IMR-90 (cell line): Measurements from ENCODE around the gene CDK15. TPM values are rescaled to one million over a fixed set of nuclear protein-coding genes. Genes with fewer than 3 reads are reported as not detected.

ENCODE experiments used
- ATAC-seq: fragments of 200-7000 bp; cut with Tn5 transposase; 2 replicates; pipeline ENCODE4 v1.9.1; 2020; ENCODE audit warnings: low read depth, mild to moderate bottlenecking, moderate library complexity
- BruUV-seq: library from RNA; stranded (reverse); fragments of 400-500 nt; replicated peaks from 2 replicates; lab custom pipeline; 2021; lab: Mats Ljungman, UMichigan
- CTCF ChIA-PET: fragments of 300-600 bp; formaldehyde crosslinking; extraction: SDS; loops from one replicate; lab custom pipeline; 2021; ENCODE audit warnings: antibody characterized with exemption; lab: Yijun Ruan, JAX
- POLR2A ChIA-PET: fragments of 300-600 bp; sonication (Branson Sonifier 250); formaldehyde crosslinking; loops from one replicate; lab custom pipeline; 2022; ENCODE audit warnings: antibody characterized with exemption; ENCODE audit not compliant: unreplicated experiment; lab: Charles Lee
- DNase-seq: peaks from one replicate; pipeline ENCODE4 v3.0.0; 2013
- H2AFZ ChIP-seq: replicated peaks from 2 replicates; pipeline ENCODE3; 2013; ENCODE audit warnings: low read length, mild to moderate bottlenecking; ENCODE audit not compliant: poor library complexity
- H2AK5ac ChIP-seq: 2 replicates; pipeline ENCODE4 v1.6.1; 2013; ENCODE audit warnings: low read depth, low read length, inconsistent platforms
- H2AK9ac ChIP-seq: replicated peaks from 2 replicates; pipeline ENCODE3; 2013; ENCODE audit warnings: mild to moderate bottlenecking, low read depth, low read length, moderate library complexity; ENCODE audit not compliant: poor library complexity
- H2BK120ac ChIP-seq: 2 replicates; pipeline ENCODE4 v1.6.1; 2013; ENCODE audit warnings: low read depth, low read length, inconsistent platforms
- H2BK15ac ChIP-seq: 3 replicates; pipeline ENCODE4 v1.6.1; 2013; ENCODE audit warnings: low read depth, low read length, inconsistent platforms
- H2BK20ac ChIP-seq: 2 replicates; pipeline ENCODE4 v1.6.1; 2013; ENCODE audit warnings: low read depth, mild to moderate bottlenecking, inconsistent platforms, low read length, moderate library complexity
- H2BK5ac ChIP-seq: 2 replicates; pipeline ENCODE4 v1.6.1; 2013; ENCODE audit warnings: mild to moderate bottlenecking, low read depth, low read length, inconsistent platforms; ENCODE audit not compliant: poor library complexity, severe bottlenecking
- H3K14ac ChIP-seq: replicated peaks from 2 replicates; pipeline ENCODE4 v1.6.1; 2013; ENCODE audit warnings: low read depth, low read length, inconsistent platforms
- H3K18ac ChIP-seq: 2 replicates; pipeline ENCODE4 v1.6.1; 2013; ENCODE audit warnings: low read depth, low read length, control low read depth
- H3K23ac ChIP-seq: 2 replicates; pipeline ENCODE4 v1.6.1; 2013; ENCODE audit warnings: low read depth, low read length, inconsistent platforms
- H3K27ac ChIP-seq: 2 replicates; pipeline ENCODE4 v1.5.1; 2013; ENCODE audit warnings: mild to moderate bottlenecking, control low read depth, low read length; ENCODE audit not compliant: insufficient read depth
- H3K27me3 ChIP-seq: 2 replicates; pipeline ENCODE4 v1.6.1; 2013; ENCODE audit warnings: low read length; ENCODE audit not compliant: control insufficient read depth, insufficient read depth
- H3K36me3 ChIP-seq: 2 replicates; pipeline ENCODE4 v1.6.1; 2013; ENCODE audit warnings: low read length, mixed read lengths; ENCODE audit not compliant: control insufficient read depth, insufficient read depth
- H3K4ac ChIP-seq: 2 replicates; pipeline ENCODE4 v1.6.1; 2013; ENCODE audit warnings: low read depth, low read length, inconsistent platforms
- H3K4me1 ChIP-seq: 2 replicates; pipeline ENCODE4 v1.6.1; 2013; ENCODE audit warnings: low read length, mixed read lengths; ENCODE audit not compliant: control insufficient read depth, insufficient read depth
- H3K4me2 ChIP-seq: 2 replicates; pipeline ENCODE4 v1.6.1; 2013; ENCODE audit warnings: low read depth, mild to moderate bottlenecking, control low read depth, low read length, moderate library complexity
- H3K4me3 ChIP-seq: 2 replicates; pipeline ENCODE4 v1.5.1; 2013; ENCODE audit warnings: low read depth, mild to moderate bottlenecking, control low read depth, low read length, moderate library complexity; ENCODE audit not compliant: insufficient read depth
- H3K56ac ChIP-seq: 2 replicates; pipeline ENCODE4 v1.6.1; 2013; ENCODE audit warnings: low read length, inconsistent platforms; ENCODE audit not compliant: insufficient read depth; ENCODE audit errors: extremely low read depth
- H3K79me1 ChIP-seq, 2 experiments: 2 replicates each; pipeline ENCODE4 v1.6.1; 2013; ENCODE audit warnings: low read length in 2 of 2, inconsistent platforms in 1 of 2, low read depth in 1 of 2
- H3K9ac ChIP-seq: 2 replicates; pipeline ENCODE4 v1.6.1; 2013; ENCODE audit warnings: low read depth, low read length, control low read depth
- H3K9me1 ChIP-seq: 2 replicates; pipeline ENCODE4 v1.6.1; 2013; ENCODE audit warnings: low read length, inconsistent platforms; ENCODE audit not compliant: insufficient read depth
- H3K9me3 ChIP-seq: 2 replicates; pipeline ENCODE4 v1.6.1; 2013; ENCODE audit warnings: low read length; ENCODE audit not compliant: control insufficient read depth, insufficient read depth
- H4K20me1 ChIP-seq: 2 replicates; pipeline ENCODE4 v1.6.1; 2013; ENCODE audit warnings: low read length, inconsistent platforms; ENCODE audit not compliant: insufficient read depth
- H4K5ac ChIP-seq: 2 replicates; pipeline ENCODE4 v1.6.1; 2013; ENCODE audit warnings: mild to moderate bottlenecking, low read depth, low read length, control low read depth
- H4K8ac ChIP-seq, 2 experiments: 2 replicates each; pipeline ENCODE4 v1.6.1; 2013; ENCODE audit warnings: low read depth in 2 of 2, low read length in 2 of 2, control low read depth in 1 of 2, inconsistent platforms in 1 of 2
- H4K91ac ChIP-seq: 2 replicates; pipeline ENCODE4 v1.6.1; 2013; ENCODE audit warnings: low read depth, low read length, inconsistent platforms; ENCODE audit not compliant: insufficient read depth
- CEBPB ChIP-seq: IDR thresholded peaks from 2 replicates; pipeline ENCODE4 v1.6.1; 2012; ENCODE audit warnings: low read depth, low read length, improper control_type of control experiment
- FOS ChIP-seq: fragments of 150-350 bp; IDR thresholded peaks from 2 replicates; pipeline ENCODE4 v1.6.1; 2016; ENCODE audit warnings: low read depth, low read length
- MAZ ChIP-seq: IDR thresholded peaks from 2 replicates; pipeline ENCODE4 v1.6.1; 2012; ENCODE audit warnings: low read depth, mild to moderate bottlenecking, low read length, improper control_type of control experiment, moderate library complexity, borderline replicate concordance
- NFE2L2 ChIP-seq: fragments of 150-350 bp; IDR thresholded peaks from 2 replicates; pipeline ENCODE4 v1.6.1; 2016; ENCODE audit warnings: low read depth, mild to moderate bottlenecking, low read length
- POLR2A ChIP-seq: IDR thresholded peaks from 2 replicates; pipeline ENCODE4 v1.6.1; 2012; ENCODE audit warnings: mild to moderate bottlenecking, low read depth, low read length
- RAD21 ChIP-seq: IDR thresholded peaks from 2 replicates; pipeline ENCODE4 v1.6.1; 2012; ENCODE audit warnings: low read length, improper control_type of control experiment
- RFX5 ChIP-seq: IDR thresholded peaks from 2 replicates; pipeline ENCODE4 v1.8.0; 2012; ENCODE audit warnings: low read depth, mild to moderate bottlenecking, low read length, moderate library complexity
- USF2 ChIP-seq: fragments of 150-350 bp; IDR thresholded peaks from 2 replicates; pipeline ENCODE4 v1.6.1; 2017; ENCODE audit warnings: mild to moderate bottlenecking, antibody characterized with exemption, low read length, low read depth
- WGBS, 2 experiments: methylation state at CpG; one replicate each; pipeline versions ENCODE4 v1.1.5 to v1.1.7; 2013; ENCODE audit warnings: missing lambda C conversion rate in 2 of 2; ENCODE audit not compliant: insufficient read length in 1 of 2; ENCODE audit errors: extremely low coverage in 2 of 2; 5-methylcytosine and 5-hydroxymethylcytosine counted together
- dilution Hi-C: fragments of 300-500 bp; cut with HindIII; formaldehyde crosslinking; loops from one replicate; pipeline ENCODE4 v1.14.3; 2018; ENCODE audit warnings: low sequenced_read_pairs; ENCODE audit not compliant: unreplicated experiment
- in situ Hi-C: fragments of 300-500 bp; cut with MboI; formaldehyde crosslinking; loops from 3 replicates; pipeline ENCODE4 v1.14.3; 2019; ENCODE audit warnings: low sequenced_read_pairs, inconsistent platforms, mixed read lengths
- intact Hi-C: fragments of 100-400 bp; cut with micrococcal nuclease; formaldehyde crosslinking; loops from 2 replicates; pipeline ENCODE4 v1.10.0; 2022
- polyA plus RNA-seq, 3 experiments: library from polyadenylated mRNA; depleted of rRNA; stranded (reverse); fragments of >200 nt; gene quantifications; 2 replicates each; pipeline ENCODE4 v1.2.3, GENCODE V29; 2012; ENCODE audit warnings: low replicate concordance in 1 of 3
- total RNA-seq: library from RNA; depleted of rRNA; stranded (reverse); fragments of >200 nt; gene quantifications from 2 replicates; pipeline ENCODE4 v1.2.3, GENCODE V29; 2012

The CDK15 gene
- total and polyA plus RNA-seq, 2 of the 4 experiments (the other 2 are of a cell fraction): 16.1 to 33.0 TPM

- Histone ChIP-seq H3K9ac (no peak overlapping the region), H3K4me1 (peaks cover 2% of the 10 kb centered on the region), H3K56ac (no peak overlapping the region), H3K14ac (no peak overlapping the region), H2BK20ac (no peak overlapping the region), H3K23ac (no peak overlapping the region), H2BK5ac (no peak overlapping the region), H3K18ac (no peak overlapping the region), H3K27me3 (no peaks in the 10 kb centered on the region), H3K9me3 (no peaks in the 10 kb centered on the region), H4K91ac (no peak overlapping the region), H3K27ac (no peak overlapping the region), H2AK5ac (no peak overlapping the region), H3K4me2 (no peak overlapping the region), H3K4me3 (no peak overlapping the region), H4K5ac (no peak overlapping the region), H4K20me1 (no peaks in the 10 kb centered on the region), H4K8ac (no peak overlapping the region), H3K36me3 (no peaks in the 10 kb centered on the region), H2AFZ (no peak overlapping the region), H3K79me1 (peaks cover 0 to 5% of the 10 kb centered on the region in 2 experiments; a peak in 2 of 4 replicates), H2AK9ac (no peak overlapping the region), H3K4ac (no peak overlapping the region), H2BK15ac (no peak overlapping the region), H3K9me1 (0 out of 2 replicates have a peak, but pooled peaks cover 2% of the 10 kb centered on the region), H2BK120ac (no peak overlapping the region)
- DNase-seq (no peak), ATAC-seq (no peak)
- in situ Hi-C loops: loop anchor here (10.0 kb wide), 1 partner anchor 374 kb away; no protein-coding TSS in a partner anchor
- intact Hi-C loops: no loop called here
- ChIA-PET POLR2A (no interaction called here), CTCF (no interaction called here)
- no CpG with 5 or more reads among the region's 2 CpGs for WGBS, 2 experiments
- dilution Hi-C loops: no loop called here
- no TSS peak for BruUV-seq
- TF ChIP-seq USF2 (no peak), MAZ (no peak), POLR2A (no peak), NFE2L2 (no peak), FOS (no peak), RFX5 (no peak), CEBPB (no peak), RAD21 (no peak)
Measured at GRCh38 chr2:201790989-201791388, 15.3 kb upstream of the CDK15 start.
